HG03097 (cell line): ENCODE results near the gene RAD9A.

Experiments used
- ATAC-seq: cut with Tn5 transposase; IDR thresholded peaks from one replicate; pipeline ENCODE4 v1.9.1; 2021; ENCODE audit not compliant: unreplicated experiment, low FRiP score

RAD9A gene

GRCh38 chr11:67356864-67357561 is 34.8 kb upstream of the RAD9A start:
- no peak for ATAC-seq

DNA sequence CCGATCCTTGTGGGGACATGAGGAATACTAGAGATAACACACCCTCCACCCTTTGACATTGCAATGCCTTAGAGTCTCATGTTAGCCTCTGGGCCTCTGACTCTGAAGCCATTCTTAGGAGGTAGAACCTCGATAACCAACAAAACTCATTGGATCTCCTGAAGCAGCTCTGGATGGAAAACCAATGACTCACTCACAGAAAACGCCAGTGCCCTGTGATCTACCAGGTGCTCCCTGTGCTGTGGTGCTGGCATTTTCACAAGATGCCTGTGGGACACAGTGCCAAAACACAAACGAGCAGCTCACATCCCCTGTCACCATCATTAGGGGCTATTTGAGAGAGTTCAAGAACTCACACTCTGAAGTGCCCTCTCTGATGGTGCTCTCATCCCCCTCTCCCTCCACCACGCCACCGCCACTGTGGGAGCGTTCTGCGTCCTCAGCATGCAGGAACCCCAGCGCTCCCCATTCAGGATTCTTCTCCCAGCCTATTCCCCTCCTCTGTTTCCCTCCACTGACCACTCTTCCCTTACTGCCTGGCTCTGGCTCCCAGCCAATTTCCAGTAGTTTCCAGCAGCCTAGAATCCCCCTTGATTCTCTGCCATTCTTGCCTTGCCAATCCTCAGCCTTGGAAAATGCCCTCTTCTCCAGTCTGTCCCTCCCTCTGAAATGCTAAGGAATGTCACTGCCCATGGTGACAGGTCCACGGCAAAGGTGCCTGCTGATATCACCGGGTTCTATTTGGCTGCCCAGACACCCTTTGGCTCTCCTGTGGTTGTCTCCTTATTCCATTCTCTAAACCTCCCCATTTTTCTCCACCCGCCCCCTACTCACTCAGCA is 33.7 kb upstream of the RAD9A start:
- ATAC-seq = no peak

- no peak for ATAC-seq
These were observed 27.6 kb upstream of the RAD9A start for GRCh38 chr11:67364169-67364568.

GRCh38 chr11:67364783-67365722 is 26.7 kb upstream of the RAD9A start:
- ATAC-seq = no peak

DNA sequence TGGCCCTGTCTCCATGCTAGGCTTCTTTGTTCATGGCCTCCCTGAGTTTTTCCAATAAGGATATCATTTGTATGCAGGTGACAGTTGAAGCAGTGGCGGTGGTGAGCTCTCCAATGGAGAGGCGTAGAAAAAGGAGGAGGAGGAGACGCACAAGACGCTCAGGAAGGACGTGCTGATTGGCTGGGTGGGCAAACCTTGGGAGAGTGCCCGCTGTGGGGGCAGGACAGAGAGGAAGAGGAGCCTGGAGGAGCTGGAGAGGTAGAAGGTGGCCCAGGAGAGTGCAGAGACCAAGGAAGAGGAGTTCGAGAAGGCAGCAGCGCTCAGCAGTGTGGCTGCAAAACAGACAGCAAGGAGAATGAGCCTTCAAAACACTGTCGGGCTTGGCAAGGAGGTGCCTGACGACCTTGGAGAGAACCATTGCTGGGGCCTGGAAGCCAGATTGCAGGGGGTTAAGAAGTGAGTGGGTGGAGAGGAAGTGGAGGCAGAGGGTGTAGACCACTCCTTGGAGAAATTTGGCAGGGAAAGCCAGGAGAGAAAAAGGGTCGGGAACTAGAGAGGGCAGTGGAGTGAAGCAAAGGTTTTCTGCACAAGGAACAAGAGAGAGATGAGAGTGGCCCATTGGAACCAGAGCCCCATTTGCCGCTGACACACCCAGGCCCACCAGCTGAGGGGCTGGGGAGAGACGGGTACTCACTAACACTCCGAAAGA is 25.9 kb upstream of the RAD9A start:
- ATAC-seq = no peak

GRCh38 chr11:67366546-67366945 is 25.2 kb upstream of the RAD9A start:
- ATAC-seq = no peak

- ATAC-seq = no peak
These were observed 24.6 kb upstream of the RAD9A start for GRCh38 chr11:67366961-67367760.

- ATAC-seq = no peak
These were observed 24.0 kb upstream of the RAD9A start for GRCh38 chr11:67367761-67368227.

GRCh38 chr11:67368621-67369020 is 23.2 kb upstream of the RAD9A start:
- ATAC-seq = no peak

DNA sequence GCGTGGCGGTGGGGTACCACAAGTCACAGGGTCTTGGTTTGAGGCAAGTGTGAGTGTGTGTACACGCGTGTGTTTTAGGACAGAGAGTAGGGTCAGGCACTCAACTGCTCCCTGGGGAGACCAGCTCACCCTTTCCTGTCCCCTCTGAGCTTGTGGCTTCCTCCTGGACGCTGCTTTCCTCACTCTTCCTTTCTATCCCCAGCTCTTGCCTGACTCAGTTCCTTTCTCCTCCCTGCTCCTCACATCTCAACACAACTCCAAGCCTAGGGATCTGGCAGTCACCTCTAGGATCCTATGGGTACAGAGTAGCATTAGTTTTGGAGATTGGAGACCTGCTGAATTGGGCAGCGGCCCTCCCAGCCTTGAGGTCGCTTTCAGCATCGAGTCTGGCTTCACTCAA is 22.5 kb upstream of the RAD9A start:
- ATAC-seq = no peak

DNA sequence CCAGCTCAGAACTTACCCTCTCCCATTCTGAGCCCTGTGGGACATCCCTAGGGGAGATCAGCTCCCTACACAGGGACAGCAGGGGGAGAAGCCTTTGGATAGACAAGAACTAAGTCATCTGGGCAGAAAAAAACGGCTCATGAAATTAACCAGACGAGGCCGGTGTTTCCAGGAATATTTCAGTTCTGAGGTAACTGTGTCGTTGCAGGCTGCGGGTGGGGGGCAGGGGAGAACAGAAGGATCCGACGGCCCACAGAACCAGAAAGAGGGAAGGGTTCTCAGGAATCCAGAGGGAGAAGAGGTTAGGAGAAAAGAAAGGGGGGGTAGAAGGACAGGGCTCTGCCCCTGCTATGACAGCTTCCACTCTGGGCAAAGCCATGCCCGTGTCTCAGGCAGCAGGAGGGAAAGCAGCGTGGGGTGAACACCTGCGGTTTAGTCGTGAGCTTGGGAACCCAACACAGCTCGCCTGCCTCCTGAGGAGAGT is 21.9 kb upstream of the RAD9A start:
- ATAC-seq = no peak

DNA sequence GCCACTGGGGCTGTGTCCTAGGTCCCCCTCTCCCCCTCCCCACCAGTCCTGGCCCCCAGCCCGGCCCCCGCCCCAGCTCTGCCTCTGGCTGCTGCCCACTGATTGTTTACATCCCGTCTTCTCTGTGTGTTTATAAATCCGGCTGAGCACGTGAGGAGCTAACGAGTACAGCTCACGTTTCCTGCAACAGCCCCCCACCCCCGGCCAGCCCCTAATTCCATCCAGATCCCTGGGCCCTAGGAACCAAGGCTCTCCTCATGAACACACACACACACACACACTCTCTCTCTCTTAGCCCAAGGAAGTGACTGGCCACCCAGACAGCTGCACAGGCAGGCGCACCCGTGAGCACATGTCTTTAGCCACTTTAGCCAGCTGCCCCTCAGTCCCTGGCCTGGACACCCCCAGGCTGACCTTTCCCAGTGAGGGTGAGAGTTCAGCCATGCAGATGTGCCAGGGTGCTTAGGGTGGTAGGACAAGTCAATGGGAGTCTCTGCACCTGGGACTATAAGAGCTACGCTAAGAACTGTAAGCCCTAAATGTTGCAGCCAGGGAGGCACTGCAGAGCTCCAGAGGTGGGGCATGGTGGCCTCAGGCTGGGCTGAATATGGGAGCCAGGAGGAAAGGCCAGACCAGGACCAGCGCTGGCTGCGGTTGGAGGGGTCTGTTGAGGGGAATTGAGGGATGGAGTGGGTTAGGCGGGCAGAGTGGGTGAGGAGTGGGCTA is 21.3 kb upstream of the RAD9A start:
- no peak for ATAC-seq

DNA sequence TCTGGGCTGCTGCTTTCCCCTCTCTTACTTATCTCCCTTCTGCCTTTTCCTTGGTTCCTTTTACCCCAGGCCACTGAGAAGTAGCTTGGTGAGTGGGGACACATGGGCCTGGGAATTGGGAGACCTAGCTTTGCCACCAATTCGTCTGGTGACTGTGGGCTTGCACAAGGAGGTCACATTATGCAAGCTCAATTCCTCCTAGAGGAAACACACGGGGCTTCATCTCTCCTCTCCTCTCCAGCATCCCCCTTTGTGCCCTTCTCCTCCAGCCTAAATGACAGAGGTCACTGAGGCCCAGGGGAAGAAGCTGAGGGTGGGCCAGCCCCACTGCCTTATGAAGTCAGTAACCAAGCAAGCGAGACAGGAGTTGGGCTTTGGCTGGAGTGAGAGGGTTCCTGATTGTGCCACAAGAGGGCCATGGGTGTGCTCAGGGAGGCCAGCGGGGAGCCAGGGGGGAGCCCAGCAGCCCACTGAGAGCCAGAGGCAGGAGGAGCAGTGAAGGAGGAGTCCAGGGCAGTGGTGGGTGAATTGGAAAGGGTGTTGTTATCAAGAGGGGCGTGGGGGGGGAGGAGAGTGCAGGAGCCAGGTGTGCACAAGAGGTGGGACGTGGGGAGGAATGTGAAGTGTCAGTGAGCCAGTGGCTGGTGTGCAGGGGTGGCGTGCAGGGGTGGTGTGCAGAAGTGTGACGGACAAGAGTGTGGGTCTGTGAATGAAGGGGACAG is 20.4 kb upstream of the RAD9A start:
- ATAC-seq = no peak

DNA sequence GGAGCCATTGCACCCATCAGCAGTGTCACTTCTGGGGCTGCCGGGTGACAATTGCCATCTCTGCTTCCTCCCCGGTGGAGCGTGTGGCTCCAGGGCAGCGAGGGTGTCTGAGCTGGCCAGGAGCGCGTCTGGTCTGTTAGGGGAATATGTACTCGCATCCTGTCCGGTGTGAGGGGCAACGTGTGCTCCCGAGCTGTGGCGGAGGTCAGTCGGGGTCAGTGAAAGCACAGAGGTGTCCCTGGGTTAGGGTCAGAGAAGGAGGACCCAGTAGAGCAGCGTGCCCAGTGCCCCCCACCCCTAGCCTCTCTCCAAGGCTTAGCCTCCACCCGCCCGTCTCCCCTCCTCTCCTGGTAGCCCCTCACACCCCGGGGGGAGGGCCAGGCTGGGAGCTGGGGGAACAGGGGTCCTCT is 19.9 kb upstream of the RAD9A start:
- ATAC-seq = no peak

GRCh38 chr11:67372321-67372992 is 19.3 kb upstream of the RAD9A start:
- no peak for ATAC-seq

- no peak for ATAC-seq
These were observed 18.7 kb upstream of the RAD9A start, which contains the start of gene CLCF1 for GRCh38 chr11:67372993-67373647. TSS of gene CLCF1 (minus strand) at chr11:67373598. CDS start at chr11:67373539, 59 bp downstream.
